Stimulated activated CD4-positive, alpha-beta T cell treated with anti-CD3 and anti-CD28 coated beads, TNF-alpha, amount 100 ng/mL, for 24 hours (primary cell): ENCODE data around the gene NOTCH4.

ENCODE experiments used
- DNase-seq, 3 experiments: peaks; one replicate each; pipeline ENCODE4 v3.0.0-alpha.2; 2020; ENCODE audit warnings: low read depth in 3 of 3

The NOTCH4 gene

GRCh38 chr6:32166411-32167061, 57.3 kb downstream of the NOTCH4 start:
- DNase-seq, result no peak

DNA sequence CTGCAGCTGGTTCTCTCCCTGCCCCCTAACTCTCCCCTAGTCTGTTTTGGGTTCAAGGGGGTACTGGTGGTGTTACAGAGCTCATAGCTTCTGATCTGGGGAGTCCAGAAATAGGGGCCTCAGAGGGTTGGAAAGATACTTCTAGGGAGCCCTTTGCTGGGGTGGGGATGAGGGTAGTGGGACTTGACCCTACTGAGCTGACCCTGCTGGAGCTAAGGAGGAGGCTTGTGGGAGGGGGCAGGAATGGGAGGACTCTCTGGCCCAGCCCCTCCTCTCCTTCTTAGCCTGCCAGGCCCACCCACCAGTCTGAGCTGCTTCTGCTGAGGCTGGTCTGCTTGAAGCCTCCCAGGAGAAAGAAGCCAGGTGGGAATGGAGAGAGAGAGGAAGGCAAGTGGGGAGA, 59.6 kb downstream of the NOTCH4 start, which contains the start of gene EGFL8:
TSS of gene EGFL8 (plus strand) at position 301 of the 400 bp plus-strand sequence. CDS start 1,571 bp downstream, outside the sequence.
- no peak for DNase-seq

DNA sequence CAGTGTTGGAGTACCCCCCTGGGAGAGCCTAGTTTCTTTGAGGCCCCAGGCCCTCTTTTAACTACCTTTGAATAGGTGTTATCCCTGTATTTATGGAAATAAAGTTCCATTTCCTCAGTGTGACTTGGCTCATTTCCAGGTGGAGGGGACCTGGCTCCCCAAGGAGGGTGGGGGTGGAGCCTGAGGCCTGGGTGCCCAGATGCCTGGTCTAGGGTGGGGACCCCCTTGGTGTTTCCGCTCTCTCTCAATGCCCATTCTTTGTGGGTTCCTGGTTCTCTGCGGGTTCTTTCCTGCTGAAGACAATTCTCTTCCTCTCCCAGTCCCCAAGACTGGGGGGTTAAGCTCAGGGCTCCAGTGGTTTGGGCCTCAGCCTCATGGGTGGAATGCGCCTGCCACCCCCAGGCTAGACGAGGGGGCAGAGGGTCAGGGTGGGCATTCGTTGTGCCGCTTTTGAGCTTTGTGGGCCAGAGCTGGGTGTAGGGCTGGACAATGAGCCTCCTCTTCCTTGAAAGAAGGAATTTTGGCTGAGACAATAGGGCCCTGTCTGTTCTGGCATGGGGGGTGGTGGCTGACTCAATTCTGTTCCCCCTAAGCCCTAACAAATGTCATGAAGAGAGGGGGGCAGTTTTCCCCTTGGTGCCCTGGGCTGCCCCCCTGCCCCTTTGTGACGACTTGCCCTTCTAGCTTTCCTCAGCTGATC, 60.2 kb downstream of the NOTCH4 start:
- DNase-seq, result no peak

DNA sequence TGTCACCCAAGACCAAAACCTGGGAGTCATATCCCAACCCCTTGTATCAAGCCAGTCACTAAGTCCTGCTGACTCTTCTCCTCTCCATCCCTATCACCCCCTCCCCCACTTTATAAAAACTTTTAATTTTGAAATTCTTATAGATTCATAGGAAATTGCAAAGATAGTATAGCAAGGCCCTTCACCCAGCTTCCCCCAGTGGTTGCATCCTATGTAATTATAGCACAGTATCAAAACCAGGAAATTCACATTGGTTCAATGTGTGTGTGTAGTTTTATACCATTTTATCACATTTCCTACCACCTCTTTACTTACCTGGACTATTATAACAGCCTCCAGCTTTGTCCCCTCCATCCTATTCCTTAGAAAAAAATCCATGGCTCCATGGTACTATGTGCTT, 65.8 kb downstream of the NOTCH4 start:
- DNase-seq, result no peak

DNA sequence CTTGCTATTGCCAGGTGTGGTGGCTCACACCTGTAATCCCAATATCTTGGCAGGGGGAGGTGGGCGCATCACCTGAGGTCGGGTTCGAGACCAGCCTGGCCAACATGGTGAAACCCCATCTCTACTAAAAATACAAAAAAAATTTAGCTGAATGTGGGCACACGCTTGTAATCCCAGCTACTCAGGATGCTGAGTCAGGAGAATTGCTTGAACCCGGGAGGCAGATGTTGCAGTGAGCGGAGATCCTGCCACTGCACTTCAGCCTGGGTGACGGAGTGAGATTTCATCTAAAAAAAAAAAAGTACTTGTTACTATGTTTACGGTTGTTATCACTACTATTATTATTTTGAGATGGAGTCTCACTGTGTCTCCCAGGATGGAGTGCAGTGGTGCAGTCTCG, 67.0 kb downstream of the NOTCH4 start:
- DNase-seq, result no peak

- peak in 2 of 3 experiments; percentile 28 to 60 for DNase-seq
Measured at GRCh38 chr6:32154514-32155161, 69.2 kb downstream of the NOTCH4 start.

GRCh38 chr6:32153564-32154513, 70.0 kb downstream of the NOTCH4 start, which contains the start of gene PPT2:
Gene PPT2 (plus strand): TSS chr6:32154141. CDS start chr6:32154595, 454 bp downstream.
- peak; percentile 43 to 81 (median 60) for DNase-seq

- no peak for DNase-seq
Measured at GRCh38 chr6:32152769-32153563, 70.9 kb downstream of the NOTCH4 start.

DNA sequence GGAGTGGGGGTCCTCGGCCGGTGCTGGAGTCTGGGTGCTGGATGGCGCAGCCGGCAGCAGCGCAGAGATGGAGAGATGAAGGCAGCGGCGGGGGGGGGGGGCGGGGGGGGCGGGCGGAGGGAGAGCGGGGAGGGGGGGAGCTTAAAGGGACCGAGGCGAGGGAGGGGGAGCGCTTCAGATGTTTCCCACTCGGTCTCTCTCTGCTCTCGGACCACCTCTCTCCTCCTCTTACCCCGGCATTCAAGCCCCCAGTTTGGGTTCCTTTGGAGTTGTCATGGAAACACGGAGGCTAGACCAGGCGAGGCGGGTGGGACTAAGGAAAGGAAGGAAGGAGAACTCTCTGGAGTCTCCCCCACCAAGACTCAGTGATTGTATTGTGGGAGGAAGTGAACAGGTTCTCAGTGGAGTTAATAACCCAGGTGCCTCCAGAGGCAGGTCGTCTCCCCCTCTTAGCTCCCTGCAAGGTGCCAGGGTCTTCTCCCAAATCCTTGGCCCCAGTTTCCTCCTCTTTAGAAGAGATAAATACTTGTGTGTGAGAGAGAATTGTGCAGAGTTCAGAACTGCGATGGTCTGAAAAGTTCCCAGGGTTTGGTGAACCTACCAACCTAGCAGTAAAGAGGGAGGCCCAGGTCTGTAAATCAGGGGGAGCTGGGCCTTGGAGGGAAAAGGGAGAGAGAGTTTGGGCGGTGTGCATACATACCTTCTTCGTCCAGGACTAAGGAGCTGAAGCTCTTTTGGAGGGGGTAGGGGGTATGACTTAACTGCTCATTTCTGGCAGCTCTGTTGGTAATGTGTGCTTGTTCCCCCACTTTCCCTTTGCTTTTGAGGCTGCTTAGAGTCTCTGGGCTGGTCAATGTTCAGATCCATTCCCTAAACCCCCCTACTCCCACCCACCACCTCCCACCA, 71.8 kb downstream of the NOTCH4 start, which contains the start of gene PRRT1:
TSS of gene PRRT1 (minus strand) at position 77 of the 906 bp plus-strand sequence. CDS start 112 bp downstream, outside the sequence.
- no peak for DNase-seq

- DNase-seq, result no peak
Measured at GRCh38 chr6:32151181-32151862, 72.5 kb downstream of the NOTCH4 start.

DNA sequence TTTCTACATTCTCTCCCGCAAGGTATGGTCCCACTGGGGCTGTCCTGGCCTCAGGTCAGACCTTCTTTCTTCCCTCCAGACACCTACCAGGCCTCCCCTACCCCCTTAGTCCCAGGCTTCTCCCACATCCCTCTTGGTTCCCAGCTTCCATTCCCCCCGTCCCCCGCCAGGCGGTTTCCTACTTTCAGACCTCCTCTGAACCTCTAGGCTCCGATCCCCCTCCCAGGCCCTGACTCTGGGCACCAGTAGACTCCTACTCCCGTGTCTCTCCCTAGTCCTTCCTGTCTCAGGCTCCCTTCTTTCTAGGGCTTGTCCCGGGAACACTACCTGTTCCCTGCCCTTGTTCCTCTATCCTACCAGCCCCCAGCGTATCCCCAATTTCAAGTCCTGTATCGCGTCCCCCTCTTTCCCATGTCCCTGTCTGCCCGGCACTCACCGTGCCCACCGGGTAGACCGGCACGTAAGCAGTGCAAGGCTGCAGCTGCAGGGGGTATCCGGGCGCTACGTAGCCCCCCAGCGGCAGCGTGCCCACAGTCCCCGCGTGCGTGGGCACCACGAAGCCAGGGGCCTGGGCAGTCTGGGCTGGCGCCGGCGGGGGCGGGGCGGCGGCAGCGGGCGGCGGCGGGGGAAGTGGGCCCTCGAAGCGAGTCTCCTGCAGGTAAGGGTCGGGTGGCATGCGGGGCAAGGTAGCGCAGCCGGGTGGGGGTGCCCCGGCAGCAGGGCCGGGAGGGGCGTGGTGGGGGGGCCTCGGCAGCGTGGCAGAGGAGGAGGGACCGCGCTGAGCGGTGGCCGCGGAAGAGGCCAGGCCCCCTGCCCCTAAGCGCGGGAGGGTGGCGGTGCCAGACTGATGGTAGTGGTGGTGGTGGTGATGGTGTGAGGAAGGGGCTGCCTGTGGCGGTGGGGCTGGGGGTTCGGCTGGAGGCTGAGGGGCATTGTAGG, 73.7 kb downstream of the NOTCH4 start:
- DNase-seq, result no peak

- DNase-seq, result no peak
Measured at GRCh38 chr6:32149092-32149755, 74.6 kb downstream of the NOTCH4 start.

DNA sequence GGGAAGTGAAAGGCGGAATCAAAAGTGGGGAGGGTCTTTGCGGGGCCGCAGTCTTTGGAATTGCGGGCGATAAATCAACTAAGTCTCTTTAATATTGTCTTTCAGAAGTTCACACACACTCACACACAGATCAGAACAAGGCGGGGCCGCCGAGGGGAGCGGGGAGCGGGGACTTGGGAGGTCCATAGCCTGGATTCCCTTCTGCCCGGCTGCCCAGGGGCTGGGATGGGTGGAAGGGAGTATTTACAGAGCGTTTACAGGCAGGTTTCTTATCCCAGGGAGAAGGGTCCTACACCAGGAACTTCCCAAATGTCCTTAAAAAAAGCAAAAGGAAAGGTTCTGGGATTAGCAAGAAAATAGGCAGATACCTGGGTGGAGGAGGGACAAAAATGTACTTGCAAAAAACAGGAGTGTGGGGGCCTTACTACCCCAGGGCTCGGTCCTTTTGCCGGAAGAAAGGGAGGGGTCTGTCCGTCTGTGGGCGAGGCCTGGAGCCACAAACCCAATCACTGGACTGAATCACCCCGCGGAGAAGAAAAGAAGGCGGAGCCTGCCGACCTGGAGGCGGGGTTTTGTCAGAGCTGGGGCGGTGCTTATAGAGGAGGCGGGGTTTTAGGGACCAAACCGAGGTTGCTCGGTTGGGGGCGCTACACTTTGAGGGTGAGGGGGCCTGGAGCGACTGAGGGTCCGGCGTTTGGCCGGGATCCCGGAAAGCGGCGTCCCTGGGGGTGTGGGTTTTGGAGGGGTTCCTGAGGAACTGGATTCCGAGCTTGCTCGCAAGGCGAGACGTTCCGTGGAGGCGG, 75.4 kb downstream of the NOTCH4 start:
- peak; percentile 49 to 65 (median 51) for DNase-seq

DNA sequence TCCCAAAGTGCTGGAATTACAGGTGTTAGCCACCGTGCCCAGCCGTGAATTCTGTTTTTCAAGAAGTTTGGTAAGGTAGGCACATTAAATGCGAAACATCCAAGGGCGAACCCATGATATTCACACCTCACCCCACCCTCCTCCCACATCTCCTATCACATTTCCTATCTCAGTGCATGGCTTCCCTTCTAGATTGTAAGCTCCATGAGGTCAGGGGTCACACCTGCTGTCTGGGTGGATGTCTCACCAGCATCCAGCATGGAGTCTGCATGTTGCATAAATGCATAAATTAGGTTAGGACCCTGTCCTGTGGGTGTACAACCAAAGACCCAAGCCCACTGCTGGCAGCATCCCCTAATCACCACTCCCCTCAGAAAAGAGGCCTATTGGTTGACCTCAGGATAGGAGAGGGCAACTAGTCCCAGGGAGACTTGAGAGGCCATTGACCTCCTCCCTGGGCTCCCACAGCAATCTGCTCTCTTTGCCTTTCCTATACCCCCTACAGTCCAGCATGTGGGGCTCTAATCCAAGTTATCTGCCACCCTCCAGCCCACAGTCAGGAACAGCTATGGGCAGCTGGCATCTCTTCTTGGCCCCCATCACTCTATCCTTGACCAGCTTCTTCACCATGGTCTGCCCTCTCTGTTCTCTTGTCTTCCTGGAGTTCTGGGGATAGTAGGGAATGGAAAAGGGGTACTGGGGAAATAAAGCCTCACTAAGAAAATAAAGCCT, 76.3 kb downstream of the NOTCH4 start:
- DNase-seq, result no peak

DNA sequence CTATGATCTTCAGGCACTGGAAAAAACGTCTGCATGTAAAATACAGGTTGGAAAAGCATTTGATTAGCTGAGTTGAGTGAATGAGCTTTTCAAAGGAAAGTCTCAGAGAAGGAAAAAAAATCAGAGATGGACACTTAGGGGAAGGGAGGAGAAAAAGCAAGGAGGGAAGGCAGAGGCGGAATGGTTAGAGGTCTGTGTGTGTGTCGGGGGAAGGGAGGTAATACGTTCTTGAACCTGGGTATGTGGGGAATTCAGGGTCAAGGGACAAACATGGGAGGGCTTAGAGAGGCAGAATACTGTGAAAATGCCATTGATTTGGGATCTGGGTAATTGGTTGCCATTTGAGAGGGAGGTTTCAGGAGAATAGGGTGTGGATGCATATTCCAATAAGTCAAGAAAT, 77.2 kb downstream of the NOTCH4 start:
- no peak for DNase-seq

GRCh38 chr6:32146287-32146686, 77.6 kb downstream of the NOTCH4 start:
- DNase-seq, result no peak
